HEK293T (cell line): ENCODE measurements around the gene EIF2S1.

Experiments
- BHLHE40 ChIP-seq: fragments of 450-650 bp; IDR thresholded peaks from 2 replicates; pipeline ENCODE4 v1.6.1; 2016; ENCODE audit warnings: mild to moderate bottlenecking, moderate library complexity, borderline replicate concordance
- FOXM1 ChIP-seq: fragments of 450-650 bp; IDR thresholded peaks from 2 replicates; pipeline ENCODE4 v1.6.1; 2017; ENCODE audit warnings: mild to moderate bottlenecking, borderline replicate concordance
- HDGF ChIP-seq: fragments of 450-650 bp; IDR thresholded peaks from 2 replicates; pipeline ENCODE4 v1.6.1; 2017; ENCODE audit warnings: antibody characterized with exemption, borderline replicate concordance
- L3MBTL2 ChIP-seq: fragments of 450-650 bp; conservative IDR thresholded peaks from 2 replicates; pipeline ENCODE4 v1.6.1; 2016; ENCODE audit warnings: mild to moderate bottlenecking
- LEF1 ChIP-seq: fragments of 450-650 bp; IDR thresholded peaks from 2 replicates; pipeline ENCODE4 v1.6.1; 2017; ENCODE audit warnings: mild to moderate bottlenecking, borderline replicate concordance
- NFRKB ChIP-seq: fragments of 450-650 bp; IDR thresholded peaks from 2 replicates; pipeline ENCODE4 v1.6.1; 2016; ENCODE audit warnings: mild to moderate bottlenecking, moderate library complexity
- SP1 ChIP-seq: fragments of 450-650 bp; IDR thresholded peaks from 2 replicates; pipeline ENCODE4 v1.6.1; 2017
- TF ChIP-seq, protein P1 (sequence below): fragments of 450-650 bp; IDR thresholded peaks from 2 replicates; pipeline ENCODE4 v1.6.1; 2016

DNA sequence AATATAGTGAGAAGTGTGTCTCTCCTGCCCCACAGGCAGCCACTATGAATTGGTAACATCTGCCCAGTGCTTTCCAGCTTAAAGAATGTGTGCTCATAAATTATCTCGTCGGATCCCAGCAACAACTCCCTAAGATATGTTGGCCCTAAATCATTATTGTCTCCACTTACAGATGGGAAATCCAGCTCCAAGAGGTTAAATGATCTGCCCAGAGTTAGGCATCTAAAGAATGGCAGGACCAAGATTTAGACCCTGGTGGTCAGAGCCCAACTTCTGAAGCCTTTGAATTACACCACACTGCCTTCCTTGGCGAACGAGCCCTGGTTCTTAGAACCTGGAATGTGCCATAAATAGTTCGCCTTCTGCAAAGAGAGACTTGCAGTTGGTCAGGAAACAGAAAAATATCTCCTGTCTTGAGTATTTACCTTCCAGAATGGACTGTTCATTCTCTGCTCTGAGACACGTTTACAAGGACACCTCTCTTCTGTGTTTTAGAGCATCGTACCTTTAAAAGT, 72.0 kb downstream of the EIF2S1 start:
- TF ChIP-seq BHLHE40, result no peak
- no peak for TF ChIP-seq FOXM1
- no peak for TF ChIP-seq SP1
- no peak for TF ChIP-seq NFRKB
- TF ChIP-seq, protein P1, sequence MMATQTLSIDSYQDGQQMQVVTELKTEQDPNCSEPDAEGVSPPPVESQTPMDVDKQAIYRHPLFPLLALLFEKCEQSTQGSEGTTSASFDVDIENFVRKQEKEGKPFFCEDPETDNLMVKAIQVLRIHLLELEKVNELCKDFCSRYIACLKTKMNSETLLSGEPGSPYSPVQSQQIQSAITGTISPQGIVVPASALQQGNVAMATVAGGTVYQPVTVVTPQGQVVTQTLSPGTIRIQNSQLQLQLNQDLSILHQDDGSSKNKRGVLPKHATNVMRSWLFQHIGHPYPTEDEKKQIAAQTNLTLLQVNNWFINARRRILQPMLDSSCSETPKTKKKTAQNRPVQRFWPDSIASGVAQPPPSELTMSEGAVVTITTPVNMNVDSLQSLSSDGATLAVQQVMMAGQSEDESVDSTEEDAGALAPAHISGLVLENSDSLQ, result 0 out of 2 replicates have a peak, but pooled peaks have one; percentile 14
- no peak for TF ChIP-seq HDGF
- no peak for TF ChIP-seq LEF1
- no peak for TF ChIP-seq L3MBTL2
